Trophoblast cell (in vitro differentiated cells and primary cell): ENCODE results near the gene EPHX1.

Experiments used
- DNase-seq, 2 donors: peaks; one replicate each; pipeline ENCODE4 v3.0.0-alpha.2; 2016
- H2AFZ ChIP-seq: 2 replicates; pipeline ENCODE4 v1.6.1; 2013; ENCODE audit warnings: low read length, moderate library complexity, mild to moderate bottlenecking; ENCODE audit not compliant: insufficient read depth, poor library complexity
- H2AK5ac ChIP-seq: 2 replicates; pipeline ENCODE4 v1.6.1; 2013; ENCODE audit warnings: mild to moderate bottlenecking, low read length
- H2BK120ac ChIP-seq: 2 replicates; pipeline ENCODE4 v1.6.1; 2013; ENCODE audit warnings: low read length, mild to moderate bottlenecking, moderate library complexity; ENCODE audit not compliant: insufficient read depth, poor library complexity
- H2BK12ac ChIP-seq: 2 replicates; pipeline ENCODE4 v1.6.1; 2013; ENCODE audit warnings: mild to moderate bottlenecking, low read length, moderate library complexity
- H2BK5ac ChIP-seq: 2 replicates; pipeline ENCODE4 v1.6.1; 2013; ENCODE audit warnings: low read length, low read depth, moderate library complexity, mild to moderate bottlenecking; ENCODE audit not compliant: poor library complexity
- H3K14ac ChIP-seq: 2 replicates; pipeline ENCODE4 v1.6.1; 2013; ENCODE audit warnings: mild to moderate bottlenecking, low read length
- H3K18ac ChIP-seq: 2 replicates; pipeline ENCODE4 v1.6.1; 2013; ENCODE audit warnings: mild to moderate bottlenecking, low read length
- H3K23ac ChIP-seq: 2 replicates; pipeline ENCODE4 v1.6.1; 2013; ENCODE audit warnings: low read length
- H3K27ac ChIP-seq: 2 replicates; pipeline ENCODE4 v1.5.1; 2013; ENCODE audit warnings: low read depth, mild to moderate bottlenecking, inconsistent platforms, low read length, moderate library complexity
- H3K27me3 ChIP-seq: 2 replicates; pipeline ENCODE4 v1.6.1; 2013; ENCODE audit warnings: inconsistent platforms, mild to moderate bottlenecking, low read length, moderate library complexity; ENCODE audit not compliant: insufficient read depth
- H3K36me3 ChIP-seq, 2 experiments: 1 replicate in 1 of 2; 2 replicates in 1 of 2; pipeline ENCODE4 v1.6.1; 2013; ENCODE audit warnings: low read length in 2 of 2, mild to moderate bottlenecking in 2 of 2, moderate library complexity in 1 of 2; ENCODE audit not compliant: insufficient read depth in 2 of 2, control insufficient read depth in 1 of 2
- H3K4ac ChIP-seq: 2 replicates; pipeline ENCODE4 v1.6.1; 2013; ENCODE audit warnings: low read depth, mild to moderate bottlenecking, low read length, moderate library complexity
- H3K4me1 ChIP-seq, 2 experiments: 1 replicate in 1 of 2; 2 replicates in 1 of 2; pipeline ENCODE4 v1.6.1; 2013; ENCODE audit warnings: low read length in 2 of 2, mild to moderate bottlenecking in 2 of 2, moderate library complexity in 1 of 2; ENCODE audit not compliant: insufficient read depth in 2 of 2, control insufficient read depth in 1 of 2
- H3K4me2 ChIP-seq: 2 replicates; pipeline ENCODE4 v1.6.1; 2013; ENCODE audit warnings: inconsistent platforms, mild to moderate bottlenecking, low read length, moderate library complexity
- H3K4me3 ChIP-seq: 2 replicates; pipeline ENCODE4 v1.5.1; 2013; ENCODE audit warnings: mild to moderate bottlenecking, low read depth, low read length, inconsistent platforms
- H3K79me1 ChIP-seq: one replicate; pipeline ENCODE4 v1.6.1; 2013; ENCODE audit warnings: low read length
- H3K79me2 ChIP-seq: 2 replicates; pipeline ENCODE4 v1.6.1; 2013; ENCODE audit warnings: low read length, mild to moderate bottlenecking; ENCODE audit not compliant: control insufficient read depth, insufficient read depth, poor library complexity
- H3K9ac ChIP-seq: 2 replicates; pipeline ENCODE4 v1.6.1; 2013; ENCODE audit warnings: mild to moderate bottlenecking, low read length
- H3K9me3 ChIP-seq: 2 replicates; pipeline ENCODE4 v1.6.1; 2013; ENCODE audit warnings: low read depth, mild to moderate bottlenecking, control low read depth, inconsistent platforms, low read length; ENCODE audit not compliant: insufficient read depth
- H4K12ac ChIP-seq: 2 replicates; pipeline ENCODE4 v1.6.1; 2013; ENCODE audit warnings: low read depth, mild to moderate bottlenecking, low read length, moderate library complexity
- H4K8ac ChIP-seq: 2 replicates; pipeline ENCODE4 v1.6.1; 2013; ENCODE audit warnings: low read depth, mild to moderate bottlenecking, low read length, moderate library complexity
- H4K91ac ChIP-seq: one replicate; pipeline ENCODE4 v1.6.1; 2013; ENCODE audit warnings: low read depth, mild to moderate bottlenecking, low read length, moderate library complexity
- WGBS: extraction: QIAGEN DNeasy Blood & Tissue Kit; methylation state at CpG from one replicate; pipeline ENCODE4 v1.1.7; 2013; ENCODE audit warnings: missing lambda C conversion rate; ENCODE audit not compliant: insufficient read length, insufficient coverage; ENCODE audit errors: extremely low coverage; 5-methylcytosine and 5-hydroxymethylcytosine counted together

EPHX1 gene

GRCh38 chr1:225767634-225768540 is 42.0 kb upstream of the EPHX1 start:
- Histone ChIP-seq H4K8ac (peak overlapping the region; percentile 70), H3K9ac (no peak overlapping the region), H3K4me2 (peak overlapping the region; percentile 35), H3K79me1 (peaks cover 32% of the 10 kb centered on the region), H3K18ac (peak overlapping the region; percentile 78), H2BK12ac (peak overlapping the region; percentile 74), H2BK120ac (peak overlapping the region; percentile 86), H2AK5ac (peak overlapping the region; percentile 88), H3K14ac (peak overlapping the region; percentile 59), H2BK5ac (peak overlapping the region; percentile 71), H3K4me1 (peaks cover 50 to 63% of the 10 kb centered on the region in 2 experiments), H3K4ac (peak overlapping the region; percentile 65), H3K4me3 (no peak overlapping the region), H2AFZ (no peak overlapping the region), H3K79me2 (peaks cover 5% of the 10 kb centered on the region), H3K27me3 (no peaks in the 10 kb centered on the region), H3K36me3 (no peaks in the 10 kb centered on the region), H4K12ac (peak overlapping the region; percentile 35), H4K91ac (peak overlapping the region; percentile 95), H3K9me3 (no peaks in the 10 kb centered on the region), H3K23ac (no peak overlapping the region), H3K27ac (peak overlapping the region; percentile 83)
- peak; percentile 20 to 34 for DNase-seq
- WGBS = no CpG with 5 or more reads among the region's 17 CpGs

GRCh38 chr1:225768662-225769426 is 41.1 kb upstream of the EPHX1 start:
- peak; percentile 60 to 80 for DNase-seq
- peaks cover 5% of the 10 kb centered on the region for H3K79me2 ChIP-seq
- no peaks in the 10 kb centered on the region for H3K27me3 ChIP-seq
- H4K12ac ChIP-seq = no peak overlapping the region
- peaks cover 43 to 63% of the 10 kb centered on the region in 2 experiments for H3K4me1 ChIP-seq
- H2BK12ac ChIP-seq = peak overlapping the region; percentile 51
- no peak overlapping the region for H3K23ac ChIP-seq
- no CpG with 5 or more reads among the region's 9 CpGs for WGBS
- peak overlapping the region; percentile 53 for H2AK5ac ChIP-seq
- peak overlapping the region; percentile 12 for H3K4me2 ChIP-seq
- H4K8ac ChIP-seq = peak overlapping the region; percentile 13
- H3K27ac ChIP-seq = peak overlapping the region; percentile 83
- H3K9ac ChIP-seq = no peak overlapping the region
- H4K91ac ChIP-seq = peak overlapping the region; percentile 74
- H3K4ac ChIP-seq = no peak overlapping the region
- peak overlapping the region; percentile 15 for H3K18ac ChIP-seq
- H3K36me3 ChIP-seq = no peaks in the 10 kb centered on the region
- H2AFZ ChIP-seq = no peak overlapping the region
- peak overlapping the region; percentile 71 for H2BK5ac ChIP-seq
- peak overlapping the region; percentile 70 for H2BK120ac ChIP-seq
- no peaks in the 10 kb centered on the region for H3K9me3 ChIP-seq
- H3K4me3 ChIP-seq = no peak overlapping the region
- H3K14ac ChIP-seq = peak overlapping the region; percentile 59
- H3K79me1 ChIP-seq = peaks cover 32% of the 10 kb centered on the region

- Histone ChIP-seq H2BK12ac (no peak overlapping the region), H3K4ac (no peak overlapping the region), H3K9me3 (no peaks in the 10 kb centered on the region), H4K91ac (peak overlapping the region; percentile 37), H2BK5ac (peak overlapping the region; percentile 5), H3K14ac (no peak overlapping the region), H3K18ac (no peak overlapping the region), H2AK5ac (no peak overlapping the region), H2BK120ac (no peak overlapping the region), H3K79me2 (peaks cover 5% of the 10 kb centered on the region), H3K79me1 (peaks cover 30% of the 10 kb centered on the region), H3K27me3 (no peaks in the 10 kb centered on the region), H4K8ac (no peak overlapping the region), H3K4me1 (peaks cover 41 to 58% of the 10 kb centered on the region in 2 experiments), H3K23ac (no peak overlapping the region), H4K12ac (no peak overlapping the region), H3K4me3 (no peak overlapping the region), H2AFZ (no peak overlapping the region), H3K27ac (peak overlapping the region; percentile 83), H3K9ac (no peak overlapping the region), H3K36me3 (no peaks in the 10 kb centered on the region), H3K4me2 (no peak overlapping the region)
- no CpG with 5 or more reads among the region's 5 CpGs for WGBS
- no peak for DNase-seq
Measured at GRCh38 chr1:225769687-225770086, 40.2 kb upstream of the EPHX1 start.

GRCh38 chr1:225770561-225771248 is 39.2 kb upstream of the EPHX1 start:
- peaks cover 42 to 58% of the 10 kb centered on the region in 2 experiments for H3K4me1 ChIP-seq
- H3K36me3 ChIP-seq = no peaks in the 10 kb centered on the region
- no peaks in the 10 kb centered on the region for H3K27me3 ChIP-seq
- no peaks in the 10 kb centered on the region for H3K9me3 ChIP-seq
- no peak overlapping the region for H2AFZ ChIP-seq
- no peak overlapping the region for H3K27ac ChIP-seq
- peaks cover 30% of the 10 kb centered on the region for H3K79me1 ChIP-seq
- H2BK12ac ChIP-seq = peak overlapping the region; percentile 53
- H2BK5ac ChIP-seq = peak overlapping the region; percentile 54
- peaks cover 5% of the 10 kb centered on the region for H3K79me2 ChIP-seq
- no peak for DNase-seq
- peak overlapping the region; percentile 41 for H3K4me2 ChIP-seq
- WGBS = no CpG with 5 or more reads among the region's 11 CpGs
- no peak overlapping the region for H3K14ac ChIP-seq
- H4K91ac ChIP-seq = peak overlapping the region; percentile 7
- H3K23ac ChIP-seq = no peak overlapping the region
- H3K4ac ChIP-seq = no peak overlapping the region
- no peak overlapping the region for H3K4me3 ChIP-seq
- H2BK120ac ChIP-seq = peak overlapping the region; percentile 65
- H3K18ac ChIP-seq = no peak overlapping the region
- H3K9ac ChIP-seq = no peak overlapping the region
- no peak overlapping the region for H4K8ac ChIP-seq
- no peak overlapping the region for H4K12ac ChIP-seq
- H2AK5ac ChIP-seq = no peak overlapping the region
